Ramos (cell line): ENCODE results near the gene ERGIC3.

Experiments used
- in situ Hi-C: fragments of 300-500 bp; cut with MboI; formaldehyde crosslinking; loops from one replicate; pipeline ENCODE4 v1.14.3; 2022; ENCODE audit warnings: low sequenced_read_pairs; ENCODE audit not compliant: unreplicated experiment

Gene ERGIC3

DNA sequence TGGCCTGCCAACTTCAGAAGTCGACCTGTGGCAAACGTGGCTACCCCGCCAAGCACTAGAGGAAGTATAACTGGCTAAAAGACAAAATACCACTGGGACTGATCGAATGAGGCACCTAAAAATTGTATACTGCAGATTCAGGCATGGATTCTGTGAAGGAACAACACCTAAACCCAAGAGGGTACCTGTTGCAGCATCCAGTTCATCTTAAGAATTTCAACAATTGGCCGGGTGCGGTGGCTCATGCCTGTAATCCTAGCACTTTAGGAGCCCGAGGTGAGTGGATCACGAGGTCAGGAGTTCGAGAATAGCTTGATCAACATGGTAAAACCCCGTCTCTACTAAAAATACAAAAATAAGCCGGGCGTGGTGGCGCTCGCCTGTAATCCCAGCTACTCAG lies 46.5 kb downstream of the ERGIC3 start:
- in situ Hi-C loops = no loop called here

DNA sequence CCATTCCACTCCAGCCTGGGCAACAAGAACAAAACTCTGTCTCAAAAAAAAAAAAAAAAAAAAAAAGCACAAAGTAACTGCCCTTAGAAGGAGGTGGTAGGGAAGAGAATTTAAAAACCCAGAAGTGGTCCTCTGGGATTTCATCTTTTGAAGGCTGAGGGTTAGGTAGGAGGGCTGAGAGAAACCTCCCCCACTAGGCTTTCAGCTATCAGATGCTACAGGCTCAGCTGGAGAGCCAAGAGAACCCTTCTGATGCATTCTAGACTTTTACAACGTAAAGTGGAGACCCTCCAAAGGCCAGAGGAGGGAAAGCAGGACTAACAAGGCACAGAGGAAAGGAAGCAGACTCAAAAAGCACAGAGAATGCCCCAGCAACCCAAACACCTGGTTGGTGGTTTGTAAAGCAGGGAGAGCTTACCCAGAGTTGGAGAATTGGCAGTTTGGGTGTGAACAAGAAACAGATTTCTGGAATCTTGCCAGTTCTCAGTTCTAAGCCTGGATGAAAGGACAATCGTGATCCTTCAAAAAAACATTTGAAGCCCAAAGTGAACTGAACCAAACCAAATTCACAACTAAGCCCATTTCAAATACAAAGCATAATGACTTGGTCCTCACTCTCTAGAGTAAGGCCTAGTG lies 50.6 kb downstream of the ERGIC3 start:
- in situ Hi-C loops = no loop called here

DNA sequence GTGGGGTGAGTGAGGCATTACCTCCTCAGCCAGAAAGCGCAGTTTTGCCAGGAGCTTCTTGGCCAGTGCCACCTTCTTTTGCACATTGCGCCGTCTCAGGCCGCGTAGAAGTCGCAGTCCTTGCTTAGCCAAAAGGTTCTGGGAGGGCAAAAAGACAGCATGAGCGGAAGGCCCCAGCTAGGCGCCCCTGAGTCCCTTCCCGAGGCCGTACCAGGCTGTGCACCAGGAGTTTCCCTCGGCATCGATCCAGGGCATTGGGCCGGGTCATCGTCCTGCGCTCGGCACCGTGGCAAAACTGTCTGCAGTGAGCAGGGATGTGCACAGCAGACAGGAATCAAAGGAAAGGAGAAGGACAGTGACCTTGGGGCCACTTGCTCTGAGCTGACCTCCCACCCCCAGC lies 53.6 kb downstream of the ERGIC3 start:
- in situ Hi-C loops = no loop called here

- in situ Hi-C loops = no loop called here
Measured at GRCh38 chr20:35595901-35596300, 54.0 kb downstream of the ERGIC3 start.

GRCh38 chr20:35597186-35597585 lies 55.3 kb downstream of the ERGIC3 start:
- in situ Hi-C loops = no loop called here

- in situ Hi-C loops = no loop called here
Measured at GRCh38 chr20:35598476-35598875, 56.6 kb downstream of the ERGIC3 start.

GRCh38 chr20:35598899-35599775 lies 57.3 kb downstream of the ERGIC3 start:
- in situ Hi-C loops = no loop called here

DNA sequence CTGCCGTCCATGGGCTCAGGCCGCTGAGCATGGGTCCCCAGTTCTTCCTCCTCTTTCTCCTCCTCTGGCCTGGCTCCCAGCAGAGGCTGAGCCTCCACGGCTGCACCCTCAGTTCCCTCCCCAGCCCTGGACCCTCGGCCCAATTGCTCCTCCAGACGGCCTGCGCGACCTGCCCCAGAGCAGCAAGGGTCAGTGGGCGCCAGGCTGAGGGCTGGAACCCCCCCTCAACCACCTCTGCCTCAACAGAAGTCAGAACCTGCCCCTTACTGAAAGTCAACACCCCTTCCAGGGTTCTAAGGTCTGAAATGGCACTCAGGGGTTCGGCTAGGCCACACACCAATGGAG lies 57.9 kb downstream of the ERGIC3 start:
- in situ Hi-C loops = no loop called here

- in situ Hi-C loops = no loop called here
Measured at GRCh38 chr20:35600176-35600992, 58.5 kb downstream of the ERGIC3 start.

- in situ Hi-C loops = no loop called here
Measured at GRCh38 chr20:35600993-35601973, 59.4 kb downstream of the ERGIC3 start.

- in situ Hi-C loops = no loop called here
Measured at GRCh38 chr20:35601990-35602389, 60.1 kb downstream of the ERGIC3 start.

- in situ Hi-C loops = no loop called here
Measured at GRCh38 chr20:35602851-35603495, 61.1 kb downstream of the ERGIC3 start.

DNA sequence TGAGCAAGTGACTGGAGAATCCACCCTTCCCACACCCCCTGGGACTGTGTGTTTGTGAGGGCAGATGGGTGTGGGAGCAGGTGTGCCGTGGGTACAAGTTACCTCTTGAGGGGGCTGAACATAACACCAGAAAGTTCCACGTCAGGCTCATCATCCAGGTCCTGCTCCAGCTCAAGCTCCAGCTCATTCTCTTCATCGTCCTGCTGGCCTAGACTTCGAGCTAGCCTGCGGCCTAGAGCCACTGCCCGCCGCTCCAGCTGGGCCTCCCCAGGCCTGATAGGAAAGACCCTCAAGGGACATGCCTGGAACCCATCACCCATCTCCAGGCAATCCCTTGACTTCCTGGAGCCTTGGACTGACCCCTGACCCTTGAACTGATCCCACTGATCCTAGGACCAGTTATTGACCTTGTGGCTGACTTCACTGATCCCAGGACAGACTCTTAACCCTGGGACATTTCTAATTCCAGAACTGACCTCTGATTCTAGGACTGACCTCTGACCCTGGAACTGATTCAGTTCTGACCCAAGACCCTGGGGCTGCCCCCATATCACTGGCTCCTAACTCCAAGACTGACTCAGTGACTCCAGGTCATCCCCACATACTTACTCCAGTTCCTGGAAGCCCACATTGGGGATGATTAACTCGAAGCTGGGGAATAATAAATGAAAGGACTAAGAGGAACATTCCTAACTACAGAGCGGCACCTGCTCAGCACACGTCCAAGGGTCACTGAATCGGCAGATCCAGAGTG lies 62.0 kb downstream of the ERGIC3 start:
- in situ Hi-C loops = no loop called here

GRCh38 chr20:35604449-35604747 lies 62.5 kb downstream of the ERGIC3 start:
- in situ Hi-C loops = no loop called here

DNA sequence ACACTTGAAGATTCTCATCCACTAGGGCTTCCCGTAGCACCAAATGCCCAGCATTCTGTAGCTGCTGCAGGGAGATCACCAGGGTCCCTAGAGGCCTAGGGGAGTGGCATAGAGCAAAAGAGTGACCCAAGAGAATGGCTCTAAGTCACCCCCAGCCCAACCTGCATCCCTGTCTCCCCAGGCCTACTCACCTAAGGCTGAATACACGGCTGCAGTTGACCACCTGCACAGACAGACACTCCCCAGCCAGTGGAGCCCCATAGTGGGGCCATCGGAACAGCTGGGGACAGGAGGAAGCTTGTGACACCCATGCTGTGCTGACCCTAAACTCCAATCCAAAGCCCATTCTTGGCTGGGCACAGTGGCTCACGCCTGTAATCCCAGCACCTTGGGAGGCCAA lies 64.2 kb downstream of the ERGIC3 start:
- in situ Hi-C loops = no loop called here
